GM18868 (cell line): ENCODE measurements around the gene GALE.
"Not testable (repeated sequence)": the region's sequence is repeated elsewhere in the genome, so short reads cannot be mapped to it uniquely, and the experiment has no call there.

ENCODE experiments used
- ATAC-seq: cut with Tn5 transposase; IDR thresholded peaks from one replicate; pipeline ENCODE4 v1.9.1; 2021; ENCODE audit warnings: mild to moderate bottlenecking, moderate library complexity; ENCODE audit not compliant: unreplicated experiment

The GALE gene

DNA sequence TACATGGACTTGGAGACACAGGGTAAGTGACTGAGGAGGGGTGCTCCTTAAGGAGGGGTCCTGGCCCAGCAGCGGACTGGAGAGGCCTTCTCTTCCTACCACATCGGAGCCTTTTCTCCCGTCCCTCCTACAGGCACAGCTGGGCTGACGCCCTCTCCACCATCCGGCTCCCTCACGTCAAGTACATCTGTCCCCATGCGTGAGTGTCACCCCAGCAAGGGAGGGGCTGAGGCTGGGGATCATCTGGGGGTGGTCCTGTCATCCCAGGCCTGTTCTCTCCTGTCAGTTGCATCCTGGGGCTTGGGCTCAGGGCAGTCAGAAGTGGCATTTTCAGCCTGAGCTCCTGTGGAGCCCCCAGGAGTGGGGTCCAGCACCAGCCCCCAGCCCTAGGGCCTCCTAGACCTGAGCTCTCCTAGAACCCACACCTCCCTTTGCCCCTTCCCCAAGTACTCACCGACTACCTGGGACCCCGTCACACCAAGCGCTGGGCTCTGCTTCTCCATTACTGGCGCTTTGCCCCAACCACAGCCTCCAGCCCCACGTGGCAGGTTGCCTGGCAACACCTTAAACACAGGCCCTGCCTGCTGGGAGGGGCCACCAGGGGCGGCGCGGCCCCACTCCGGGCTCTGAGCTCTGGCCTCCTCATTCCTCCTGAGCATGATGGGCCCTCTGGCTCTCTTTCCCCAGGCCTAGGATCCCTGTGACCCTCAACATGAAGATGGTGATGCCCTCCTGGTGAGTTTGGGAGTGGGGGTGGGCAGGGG lies 7.4 kb downstream of the GALE start:
- ATAC-seq: no peak

DNA sequence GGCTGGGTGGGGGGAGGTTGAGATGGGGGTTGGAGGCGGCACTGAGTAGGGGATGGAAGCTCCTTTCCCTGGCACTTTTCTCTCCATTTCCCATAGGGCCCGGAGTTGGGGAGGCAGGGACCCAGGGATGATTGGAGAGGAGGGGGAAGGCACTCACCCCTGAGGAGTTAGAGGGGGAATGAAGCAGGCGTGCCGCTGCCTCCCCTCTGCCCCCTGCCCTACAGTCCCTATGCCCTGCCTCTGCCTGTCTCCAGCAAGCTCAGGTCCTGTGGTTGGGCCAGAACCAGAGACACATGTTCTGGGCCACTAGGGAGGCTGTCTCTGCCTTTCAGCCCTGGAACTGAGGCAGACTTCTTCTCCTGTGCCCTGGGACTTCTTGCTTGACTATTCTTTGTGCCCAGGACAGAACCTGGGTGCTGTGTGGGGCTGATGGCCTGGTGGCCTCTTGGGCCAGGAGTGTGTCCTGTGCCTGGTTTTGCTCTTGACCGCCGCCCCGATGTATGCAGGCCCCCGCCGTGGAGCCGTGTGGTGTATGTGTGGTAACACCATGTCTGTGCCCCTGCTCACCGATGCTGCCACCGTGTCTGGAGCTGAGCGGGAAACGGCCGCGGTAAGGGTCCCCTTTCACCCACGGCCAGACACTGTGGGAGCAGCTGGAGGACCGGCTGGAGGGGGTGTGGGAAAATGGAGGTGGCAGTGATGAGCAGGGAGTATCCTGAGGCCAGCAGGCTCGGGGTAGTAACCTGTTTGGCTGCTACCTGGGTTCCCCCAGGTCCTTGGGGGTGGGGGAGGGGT lies 8.2 kb downstream of the GALE start:
- no peak for ATAC-seq

DNA sequence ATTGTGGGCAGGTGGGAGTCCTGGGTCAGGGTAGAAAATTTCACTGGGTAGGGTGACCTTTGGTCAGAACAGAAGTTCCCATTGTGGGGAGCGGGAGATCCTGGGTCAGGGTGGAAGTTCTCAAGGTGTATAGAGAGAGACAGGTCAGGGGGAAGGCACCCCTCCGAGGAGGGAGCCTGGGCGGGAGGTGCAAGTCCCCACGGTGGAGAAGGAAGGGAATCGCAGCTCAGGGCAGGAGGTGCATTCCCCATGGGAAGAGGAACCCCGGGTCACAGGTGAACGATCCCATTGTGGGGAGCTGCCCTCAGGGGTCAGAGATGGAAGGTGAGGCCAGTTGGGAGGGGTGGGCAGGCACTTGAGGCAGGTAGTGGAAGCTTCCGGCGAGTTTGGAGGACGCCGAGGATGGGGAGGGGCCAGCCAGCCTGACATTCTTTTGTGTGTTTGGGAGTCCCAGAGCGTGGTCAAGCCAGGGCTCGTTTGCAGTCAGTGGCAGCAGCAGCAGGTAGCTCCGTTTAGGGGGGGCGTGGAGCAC lies 9.0 kb downstream of the GALE start:
- ATAC-seq: no peak

DNA sequence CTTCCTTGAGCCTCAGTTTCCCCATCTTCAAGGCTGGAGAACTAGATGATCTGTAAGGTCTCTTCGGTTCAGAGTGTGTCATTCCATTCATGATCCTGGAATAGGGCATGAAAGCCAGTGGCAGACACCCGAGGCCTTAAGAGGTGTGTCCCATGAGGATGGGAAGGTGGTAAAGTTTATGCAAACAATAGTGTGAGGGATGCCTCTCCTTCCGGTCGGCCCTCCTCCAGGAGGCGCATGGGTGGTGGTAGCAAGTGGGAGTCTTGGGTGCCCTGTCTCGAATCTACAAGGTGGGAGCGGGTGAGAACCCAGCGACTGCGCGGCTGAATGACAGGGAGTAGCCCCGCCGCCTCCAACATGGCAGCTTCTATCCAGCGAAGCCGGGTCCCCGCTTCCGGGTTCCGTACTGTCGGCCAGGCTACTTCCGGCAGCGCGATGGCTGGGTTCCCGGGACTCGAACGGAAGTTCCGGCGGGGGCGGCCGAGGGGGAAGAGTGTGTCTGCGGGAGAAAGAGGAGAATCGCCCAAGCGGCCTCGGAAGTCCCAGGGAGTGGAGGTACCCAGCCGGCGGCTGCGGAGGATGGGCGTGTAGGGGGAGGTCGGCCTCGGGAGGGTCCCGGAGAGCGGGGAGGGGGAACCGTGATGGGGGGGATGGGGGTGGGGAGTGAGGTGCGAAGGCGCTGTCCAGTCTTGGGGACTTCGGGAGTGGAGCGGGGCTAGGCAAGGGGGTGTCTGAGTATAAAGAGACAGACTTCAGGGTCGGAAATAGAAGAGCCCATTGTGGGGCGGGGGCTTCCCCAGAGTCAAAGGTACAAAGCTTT lies 9.6 kb downstream of the GALE start, which contains the start of gene LYPLA2:
Gene LYPLA2 (plus strand): TSS at position 450 of the 820 bp plus-strand sequence. CDS start 1,538 bp downstream, outside the sequence.
- peak; percentile 82 for ATAC-seq

GRCh38 chr1:23788695-23789094 lies 11.9 kb downstream of the GALE start:
- no peak for ATAC-seq

DNA sequence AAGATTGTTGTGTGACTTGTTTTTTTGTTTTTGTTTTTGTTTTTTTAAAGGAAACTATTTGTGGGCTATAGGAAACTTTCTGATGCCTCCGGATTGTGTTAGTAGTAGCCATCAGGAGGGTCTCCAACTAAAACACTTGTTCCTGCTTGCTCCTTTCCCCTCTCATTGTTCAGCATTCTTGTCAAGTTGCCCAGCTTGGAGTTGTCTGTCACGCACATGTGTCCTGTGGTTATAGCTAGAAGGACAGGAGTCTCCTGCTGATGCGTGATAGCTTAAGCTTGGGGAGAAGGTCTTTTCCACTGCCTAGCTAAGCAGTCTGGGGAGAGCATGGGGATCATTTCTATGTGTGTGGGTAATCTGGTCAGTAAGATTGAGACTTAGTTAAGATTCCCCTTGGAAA lies 12.9 kb downstream of the GALE start:
- no peak for ATAC-seq

DNA sequence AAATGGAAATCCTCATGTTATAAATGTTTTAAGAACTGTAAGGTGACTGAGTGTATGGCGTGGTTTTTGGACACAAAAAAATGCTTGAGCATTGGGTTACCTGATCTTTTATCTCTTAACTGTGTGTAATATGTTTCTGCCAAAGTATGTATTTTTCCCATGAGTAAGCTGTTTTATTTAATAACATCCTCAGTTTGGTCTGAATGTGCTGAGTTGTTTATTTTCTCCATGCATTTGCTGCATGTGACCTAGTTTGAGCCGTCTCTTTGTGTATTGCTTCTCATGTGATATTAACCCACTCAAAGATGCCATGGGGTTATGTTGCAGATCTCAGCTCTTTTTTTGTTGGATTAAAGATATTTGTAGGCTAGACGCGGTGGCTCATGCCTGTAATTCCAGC lies 15.7 kb downstream of the GALE start:
- ATAC-seq: no peak

- ATAC-seq: not testable (repeated sequence)
Observed at GRCh38 chr1:23783141-23783540, 17.4 kb downstream of the GALE start.

DNA sequence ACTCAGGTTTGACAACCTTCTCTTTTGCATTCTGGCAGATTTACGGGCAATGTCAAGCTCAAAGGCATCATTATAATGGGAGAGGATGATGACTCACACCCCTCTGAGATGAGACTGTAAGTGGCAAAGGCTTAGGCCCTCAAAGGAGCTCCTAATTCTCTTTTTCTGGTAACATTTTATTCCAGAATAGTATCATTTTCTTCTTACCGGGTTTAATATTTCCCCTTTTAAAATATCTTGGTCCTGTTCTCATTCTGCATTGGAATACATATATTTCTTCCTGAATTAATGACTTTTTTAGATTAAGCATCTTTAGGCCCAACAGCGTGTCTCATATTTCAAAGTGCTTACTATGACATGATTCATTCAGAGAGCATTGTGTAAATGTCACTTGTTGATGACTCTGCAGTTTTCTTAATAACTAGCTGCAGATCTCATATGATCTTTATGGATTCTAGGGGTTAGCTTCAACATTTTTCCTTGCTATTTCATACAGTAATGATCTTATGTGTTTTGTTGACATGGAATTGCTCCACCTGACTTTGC lies 20.7 kb downstream of the GALE start:
- ATAC-seq: no peak

GRCh38 chr1:23777979-23778814 lies 22.4 kb downstream of the GALE start, which contains the start of gene PITHD1:
Gene PITHD1 (plus strand): TSS chr1:23778418. CDS start chr1:23778516, 98 bp downstream.
- peak; percentile 64 for ATAC-seq

DNA sequence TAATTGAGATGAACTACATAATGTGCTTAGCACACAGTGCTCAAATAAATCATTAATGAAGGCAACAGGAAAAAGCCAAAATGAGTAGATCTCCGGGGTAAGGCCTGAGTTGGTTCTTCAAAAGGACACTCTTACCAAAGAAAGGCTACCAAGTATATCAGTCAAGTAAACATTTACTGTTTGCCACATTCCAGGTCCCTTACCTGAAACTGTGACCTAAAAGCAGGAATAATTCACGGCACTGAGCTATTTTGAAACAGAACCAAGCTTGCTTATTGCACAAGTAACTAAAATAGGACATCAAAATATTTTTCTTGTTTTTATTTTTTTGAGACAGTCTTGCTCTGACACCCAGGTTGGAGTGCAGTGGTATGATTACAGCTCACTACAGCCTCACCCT lies 24.3 kb downstream of the GALE start:
- ATAC-seq: no peak

DNA sequence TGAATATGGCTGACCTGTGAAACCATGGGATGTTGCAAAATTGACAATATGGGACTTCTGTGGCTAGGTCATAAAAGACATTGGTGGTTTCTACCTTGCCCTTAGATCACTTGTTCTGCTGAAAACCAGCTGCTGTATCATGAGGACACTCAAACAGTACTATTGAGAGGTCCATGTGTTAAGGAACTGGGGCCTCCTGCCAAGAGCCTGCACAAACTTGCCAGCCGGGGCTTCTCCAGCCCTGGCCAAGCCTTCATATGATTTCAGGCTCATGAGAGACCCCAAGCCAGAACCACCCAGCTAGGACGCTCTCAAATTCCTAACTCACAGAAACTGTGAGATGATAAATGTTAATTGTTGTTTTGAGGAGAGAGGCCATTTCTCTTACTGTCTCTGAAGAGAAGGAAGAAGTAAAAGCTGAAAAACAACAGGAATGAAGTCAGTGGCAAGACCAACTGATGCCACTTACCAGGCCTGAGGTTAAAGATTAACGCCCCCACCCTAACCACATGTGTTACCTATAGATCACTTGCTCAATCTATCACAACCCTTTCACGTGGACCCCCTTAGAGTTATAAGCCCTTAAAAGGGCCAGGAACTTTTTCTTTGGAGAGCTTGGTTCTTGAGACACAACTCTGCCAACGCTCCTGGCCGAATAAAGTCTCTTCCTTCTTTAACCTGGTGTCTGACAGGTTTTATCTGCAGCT lies 26.2 kb downstream of the GALE start:
- ATAC-seq: no peak

GRCh38 chr1:23772854-23773242 lies 27.7 kb downstream of the GALE start:
- no peak for ATAC-seq

GRCh38 chr1:23772049-23772853 lies 28.3 kb downstream of the GALE start:
- ATAC-seq: no peak

DNA sequence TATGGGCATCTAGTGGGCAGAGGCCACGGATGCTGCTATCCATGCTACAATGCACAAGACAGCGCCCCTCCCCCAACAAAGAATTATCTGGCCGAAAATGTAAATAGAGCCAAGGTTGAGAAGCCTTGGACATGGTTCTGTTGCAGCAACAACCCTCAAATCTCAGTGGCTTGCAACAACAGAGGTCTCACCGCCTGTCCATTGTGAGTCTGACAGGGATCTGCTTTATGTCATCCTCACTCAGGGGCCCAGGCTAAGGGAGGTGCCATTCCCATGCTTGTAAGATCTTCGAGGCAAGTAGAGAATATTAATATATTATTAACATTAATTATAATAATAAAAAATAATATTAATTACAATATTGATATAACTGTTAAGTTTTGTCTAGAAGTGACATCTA lies 31.8 kb downstream of the GALE start:
- ATAC-seq: no peak

DNA sequence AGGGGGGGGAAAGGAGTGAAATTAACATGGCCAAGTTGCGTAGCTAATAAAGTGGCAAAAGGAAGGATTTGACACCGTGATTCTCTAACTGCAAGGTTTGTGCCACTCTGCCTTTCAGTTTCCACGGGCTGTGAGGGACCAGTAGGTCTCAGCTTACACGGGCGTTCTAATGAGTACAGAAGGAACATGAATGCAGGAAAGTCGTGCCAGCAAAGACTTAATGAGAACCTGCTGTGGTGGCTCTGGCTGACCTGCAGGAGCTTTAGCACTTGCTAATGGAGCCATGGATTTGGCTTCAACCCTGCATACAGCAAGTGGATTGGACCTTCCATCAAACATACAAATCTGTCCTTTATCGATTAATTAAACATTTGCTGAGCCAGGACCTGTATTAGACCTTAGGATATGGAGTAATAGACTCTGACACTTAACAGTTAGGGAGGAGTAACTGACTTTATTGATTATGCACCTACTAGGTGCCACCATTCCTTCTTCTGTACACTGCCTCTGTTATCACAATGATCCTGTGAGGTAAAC lies 37.4 kb downstream of the GALE start:
- no peak for ATAC-seq

DNA sequence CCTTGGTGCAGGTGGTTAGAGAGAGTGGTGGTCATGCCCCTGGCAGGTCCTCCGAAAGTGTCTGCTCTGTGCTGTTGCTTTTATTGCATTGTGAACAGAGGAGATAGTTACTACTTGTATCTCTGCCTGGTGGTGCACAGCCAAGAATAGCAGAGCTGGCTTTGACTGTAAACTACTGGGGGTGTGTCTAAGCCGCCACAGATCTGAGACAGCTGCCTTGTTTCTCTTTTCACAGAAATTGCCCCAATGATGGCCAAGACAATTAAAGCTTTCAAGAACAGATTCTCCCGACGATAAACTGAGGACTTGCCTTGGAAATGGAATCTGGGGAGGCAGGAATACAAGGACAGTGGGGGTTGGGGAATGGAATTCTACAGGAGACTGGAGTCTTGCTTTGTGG lies 41.3 kb downstream of the GALE start:
- ATAC-seq: no peak

DNA sequence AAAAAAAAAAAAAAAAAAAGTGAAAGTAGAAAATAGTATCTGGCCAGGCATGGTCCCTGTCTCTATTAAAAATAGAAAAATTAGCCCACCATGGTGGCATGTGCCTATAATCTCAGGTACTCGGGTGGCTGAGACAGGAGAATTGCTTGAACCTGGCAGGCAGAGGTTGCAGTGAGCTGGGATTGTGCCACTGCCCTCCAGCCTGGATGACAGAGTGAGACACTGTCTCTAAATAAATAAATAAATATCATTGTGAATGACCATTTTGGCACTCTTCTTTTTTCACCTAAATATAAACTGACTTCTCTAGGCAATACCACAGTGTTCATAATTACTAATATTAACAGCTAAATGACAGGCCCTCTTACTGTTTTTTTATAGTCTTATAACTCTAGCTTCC lies 42.7 kb downstream of the GALE start:
- ATAC-seq: no peak
